HepG2 (cell line): ENCODE measurements around the gene GALK2. TPM values are rescaled to one million over a fixed set of nuclear protein-coding genes. Genes with fewer than 3 reads are reported as not detected.

Experiments
- ATAC-seq: fragments of 200-7000 bp; cut with Tn5 transposase; 3 replicates; pipeline ENCODE4 v1.9.1; 2020; ENCODE audit warnings: mild to moderate bottlenecking, moderate library complexity
- BruUV-seq: library from RNA; stranded (reverse); fragments of 400-500 nt; replicated peaks from 2 replicates; lab custom pipeline; 2021; lab: Mats Ljungman, UMichigan
- CTCF ChIA-PET: fragments of 300-600 bp; formaldehyde crosslinking; extraction: SDS; loops from one replicate; lab custom pipeline; 2021; ENCODE audit warnings: low total read pairs, inconsistent platforms, low intra/inter-chr PET ratio; lab: Yijun Ruan, JAX
- POLR2A ChIA-PET: fragments of 350-600 bp; sonication (Branson Sonifier 250); formaldehyde crosslinking; loops from one replicate; lab custom pipeline; 2020; ENCODE audit warnings: antibody characterized with exemption, inconsistent platforms; lab: Yijun Ruan, JAX
- DNase-seq: peaks from one replicate; pipeline ENCODE4 v3.0.0-alpha.2; 2015; ENCODE audit warnings: low spot score
- FAIRE-seq: peaks from 3 replicates; lab custom pipeline; 2011; peaks lifted over from hg19 to GRCh38; lab: Jason Lieb, UNC
- H2AFZ ChIP-seq: one replicate; pipeline ENCODE4 v1.6.1; 2011; ENCODE audit warnings: low read length, inconsistent platforms
- H3K27ac ChIP-seq: fragments of 300-600 bp; 3 replicates; pipeline ENCODE4 v1.8.0; 2011; ENCODE audit warnings: mixed run types, mild to moderate bottlenecking, mixed read lengths, low read length, inconsistent platforms; ENCODE audit not compliant: insufficient read depth; ENCODE audit errors: extremely low read length
- H3K27me3 ChIP-seq, 2 experiments: fragments of 200-600 bp in 1 of 2; 2 replicates in 1 of 2; 3 replicates in 1 of 2; pipeline versions ENCODE4 v1.6.0 to v1.8.0; 2011; ENCODE audit warnings: low read length in 2 of 2, mild to moderate bottlenecking in 2 of 2, moderate library complexity in 2 of 2, inconsistent platforms in 1 of 2; ENCODE audit not compliant: insufficient read depth in 2 of 2, control insufficient read depth in 1 of 2
- H3K36me3 ChIP-seq, 2 experiments: fragments of 200-600 bp in 1 of 2; replicated peaks in 1 of 2; 2 replicates in 1 of 2; 3 replicates in 1 of 2; pipeline versions ENCODE4 v1.5.1 to v1.8.0; 2011; ENCODE audit warnings: low read length in 2 of 2, inconsistent platforms in 1 of 2; ENCODE audit not compliant: insufficient read depth in 2 of 2, control insufficient read depth in 1 of 2
- H3K4me1 ChIP-seq: 2 replicates; pipeline ENCODE4 v1.5.1; 2012; ENCODE audit warnings: low read length, inconsistent platforms; ENCODE audit not compliant: insufficient read depth
- H3K4me2 ChIP-seq: 2 replicates; pipeline ENCODE4 v1.6.0; 2011; ENCODE audit warnings: low read depth, low read length, inconsistent platforms
- H3K4me3 ChIP-seq, 3 experiments: fragments of 200-600 bp in 1 of 3; sonication (generic), shearing (Covaris generic) in 1 of 3; replicated peaks in 1 of 3; 2 replicates each; pipeline ENCODE4 v1.5.1; 2011 to 2016; ENCODE audit warnings: low read length in 3 of 3, inconsistent platforms in 2 of 3, low read depth in 2 of 3, mild to moderate bottlenecking in 2 of 3, control low read depth in 1 of 3, mixed read lengths in 1 of 3; ENCODE audit not compliant: insufficient read depth in 1 of 3
- H3K79me2 ChIP-seq: one replicate; pipeline ENCODE4 v1.6.1; 2011; ENCODE audit warnings: low read length, inconsistent platforms; ENCODE audit not compliant: insufficient read depth
- H3K9ac ChIP-seq: 2 replicates; pipeline ENCODE4 v1.6.0; 2011; ENCODE audit warnings: mild to moderate bottlenecking, low read depth, low read length, inconsistent platforms; ENCODE audit not compliant: insufficient read depth
- H3K9me3 ChIP-seq: 2 replicates; pipeline ENCODE4 v1.5.1; 2012; ENCODE audit warnings: mild to moderate bottlenecking, low read length
- H4K20me1 ChIP-seq: 2 replicates; pipeline ENCODE4 v1.6.0; 2011; ENCODE audit warnings: inconsistent platforms, mild to moderate bottlenecking, low read length, moderate library complexity; ENCODE audit not compliant: insufficient read depth
- BATF2 ChIP-seq: sonication (generic); formaldehyde crosslinking; IDR thresholded peaks from 2 replicates; pipeline ENCODE4 v1.8.0; 2022; ENCODE audit warnings: mild to moderate bottlenecking, missing genetic modification reagents, moderate library complexity
- CTCF ChIP-seq: sonication (generic); formaldehyde crosslinking; IDR thresholded peaks from 2 replicates; pipeline ENCODE4 v1.5.0; 2020; ENCODE audit warnings: mild to moderate bottlenecking, missing genetic modification reagents, moderate library complexity
- RAD21 ChIP-seq: fragments of 450-650 bp; formaldehyde crosslinking; IDR thresholded peaks from 2 replicates; pipeline ENCODE4 v1.5.0; 2020; ENCODE audit warnings: mild to moderate bottlenecking
- SMC3 ChIP-seq: IDR thresholded peaks from 2 replicates; pipeline ENCODE4 v1.6.1; 2011; ENCODE audit warnings: low read length, improper control_type of control experiment
- STAG1 ChIP-seq: sonication (generic); formaldehyde crosslinking; IDR thresholded peaks from 2 replicates; pipeline ENCODE4 v1.4.0; 2020; ENCODE audit warnings: missing genetic modification reagents
- WGBS: methylation state at CpG from one replicate; pipeline ENCODE4 v1.1.6; 2017; ENCODE audit warnings: low lambda C conversion rate; 5-methylcytosine and 5-hydroxymethylcytosine counted together
- in situ Hi-C: cut with HindIII; loops from 2 replicates; pipeline ENCODE4 v1.10.0; 2017; ENCODE audit warnings: low pct_unique_long_range_greater_than_20kb; ENCODE audit not compliant: extremely low pct_ligation_motif_present
- intact Hi-C: fragments of 100-400 bp; cut with micrococcal nuclease; formaldehyde crosslinking; loops from one replicate; pipeline ENCODE4 v1.10.0; 2022; ENCODE audit not compliant: unreplicated experiment
- polyA plus RNA-seq, 8 experiments: library from polyadenylated mRNA; depleted of rRNA in 3 of 8; stranded (reverse) in 7 of 8; unstranded in 1 of 8; fragments of >200 nt; fragmentation: Illumina TruSeq in 4 of 8; extraction: Trizol in 4 of 8; gene quantifications; 2 replicates each; pipeline versions ENCODE4 v1.2.1 to v1.2.3, GENCODE V29; 2011 to 2016; ENCODE audit warnings: low read depth in 4 of 8, missing spikeins in 1 of 8, mixed read lengths in 1 of 8; ENCODE audit not compliant: insufficient read depth in 1 of 8
- total RNA-seq, 5 experiments: library from RNA; depleted of rRNA; stranded (reverse); fragments of >200 nt; fragmentation: Illumina TruSeq; extraction: Trizol; gene quantifications; 2 replicates each; pipeline ENCODE4 v1.2.3, GENCODE V29; 2016; ENCODE audit warnings: low read depth in 1 of 5

Gene GALK2
- total and polyA plus RNA-seq, 2 of the 13 experiments (the other 11 are each of a cell fraction or from before 2014, with no cell fraction given): 17.6 to 32.8 TPM

GRCh38 chr15:49235446-49236124 is 65.5 kb downstream of the GALK2 start:
- H3K36me3 ChIP-seq: peaks cover 0 to 5% of the 10 kb centered on the region in 2 experiments; a peak in 2 of 5 replicates
- no peak overlapping the region for H3K4me3 ChIP-seq
- in situ Hi-C loops: loop anchor here (25.0 kb wide), 1 partner anchor 777 kb away; no protein-coding TSS in a partner anchor
- no peaks in the 10 kb centered on the region for H3K9me3 ChIP-seq
- no peaks in the 10 kb centered on the region for H3K79me2 ChIP-seq
- H4K20me1 ChIP-seq: no peaks in the 10 kb centered on the region
- no peak overlapping the region for H2AFZ ChIP-seq
- H3K9ac ChIP-seq: no peak overlapping the region
- peak; percentile 37 for DNase-seq
- no peak overlapping the region for H3K27ac ChIP-seq
- H3K27me3 ChIP-seq: no peaks in the 10 kb centered on the region
- H3K4me1 ChIP-seq: peaks cover 18% of the 10 kb centered on the region
- intact Hi-C loops: loop anchor here (1.0 to 5.0 kb wide), 4 partner anchors 187 to 912 kb away; no protein-coding TSS in a partner anchor
- 73% methylated on average over 3 of the region's 3 CpGs for WGBS
- no TSS peak for BruUV-seq
- TF ChIP-seq CTCF (CRISPR knock-in tag): peak; percentile 77
- peak; percentile 51; the same call in 1 of the 2 replicates for TF ChIP-seq RAD21 (CRISPR knock-in tag)
- TF ChIP-seq STAG1 (CRISPR knock-in tag): peak; percentile 81
- TF ChIP-seq BATF2: no peak
- TF ChIP-seq SMC3: peak; percentile 56
- ChIA-PET CTCF (interaction anchor here (2.1 kb wide), 1 partner anchor 186 kb away, joined by 22 read pairs; the partner anchor contains the start of gene FGF7), POLR2A (interaction anchor here (1.0 kb wide), 1 partner anchor 358 kb away, joined by 3 read pairs; no protein-coding TSS in a partner anchor)
- ATAC-seq: peak; percentile 77
- H3K4me2 ChIP-seq: no peak overlapping the region
- peak; percentile 73 for FAIRE-seq
